ENCODE data around the gene MBNL2. TPM values are rescaled to one million over a fixed set of nuclear protein-coding genes. Genes with fewer than 3 reads are reported as not detected.

The MBNL2 gene
- total RNA-seq, 1 experiment from 2014 or later = 0.17 TPM

DNA sequence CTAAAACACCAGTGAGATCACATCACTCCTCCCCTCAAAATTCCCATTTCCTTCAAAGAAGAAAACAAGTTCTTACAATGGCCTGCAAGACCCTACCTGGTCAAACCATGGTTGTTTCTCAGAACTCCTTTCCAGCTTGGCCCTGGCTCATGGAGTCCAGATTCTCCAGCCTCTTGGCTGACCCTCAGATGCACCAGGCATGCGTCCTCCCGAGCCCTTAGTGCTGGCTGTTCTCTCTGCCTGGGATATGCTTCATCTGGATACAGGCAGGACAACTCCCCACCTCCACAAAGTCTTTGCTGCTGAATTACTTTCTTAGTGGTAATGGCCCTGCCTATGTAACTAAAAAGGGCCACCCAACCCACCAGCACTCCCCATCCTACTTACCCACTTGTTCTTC, 94.3 kb downstream of the MBNL2 start:
- Histone ChIP-seq H2BK12ac (ENCODE audit: insufficient read length, low read depth, low read length) (no peak overlapping the region), H4K91ac (ENCODE audit: insufficient read length, low read depth, low read length) (no peak overlapping the region), H3K27ac (ENCODE audit: insufficient read length, low read depth, low read length) (no peak overlapping the region), H2AFZ (ENCODE audit: low read length) (no peak overlapping the region), H3T11ph (ENCODE audit: low read length) (no peak overlapping the region), H3K23ac (ENCODE audit: insufficient read length, low read depth, low read length) (no peak overlapping the region), H3K9ac (ENCODE audit: extremely low read depth, insufficient read length, low read length) (no peak overlapping the region), H3K23me2 (ENCODE audit: insufficient read length, low read depth, low read length, poor library complexity, severe bottlenecking) (no peaks in the 10 kb centered on the region), H2BK120ac (ENCODE audit: low read depth, low read length, poor library complexity, severe bottlenecking) (no peak overlapping the region), H2BK20ac (ENCODE audit: low read depth, low read length, poor library complexity, severe bottlenecking) (no peak overlapping the region), H3K4me2 (ENCODE audit: insufficient read depth, insufficient read length, low read length) (no peak overlapping the region), H3K14ac (ENCODE audit: insufficient read depth, low read length) (no peak overlapping the region), H2BK5ac (ENCODE audit: insufficient read length, low read length) (no peak overlapping the region), H4K8ac (replicated peaks; ENCODE audit: insufficient read length, low read depth, low read length) (no peak overlapping the region), H3K56ac (ENCODE audit: insufficient read length, low read depth, low read length) (no peak overlapping the region), H2AK5ac (ENCODE audit: insufficient read length, low read length) (no peak overlapping the region), H3K4me1 (ENCODE audit: insufficient read depth, low read length) (no peaks in the 10 kb centered on the region), H3K27me3 (ENCODE audit: insufficient read depth, low read length) (no peaks in the 10 kb centered on the region), H2BK15ac (ENCODE audit: low read depth, low read length) (no peak overlapping the region), H4K5ac (ENCODE audit: insufficient read length, low read depth, low read length) (no peak overlapping the region), H3K79me2 (ENCODE audit: insufficient read depth, low read length) (no peaks in the 10 kb centered on the region), H3K9me3 (ENCODE audit: control insufficient read depth, low read depth, low read length) (no peaks in the 10 kb centered on the region), H4K20me1 (ENCODE audit: control insufficient read depth, insufficient read depth, insufficient read length) (no peaks in the 10 kb centered on the region), H3K18ac (ENCODE audit: insufficient read length, low read depth, low read length) (no peak overlapping the region), H3K79me1 (ENCODE audit: insufficient read depth, low read depth, low read length, poor library complexity, severe bottlenecking) (no peaks in the 10 kb centered on the region), H3K4ac (ENCODE audit: low read depth, low read length) (no peak overlapping the region)
- Mint-ChIP-seq H3K27ac (no peak overlapping the region), H3K36me3 (ENCODE audit: insufficient read depth in 1 of 3, low read depth in 3 of 3) (no peaks in the 10 kb centered on the region), H3K9me3 (no peaks in the 10 kb centered on the region), H3K4me1 (peaks cover 2 to 6% of the 10 kb centered on the region in 2 experiments; a peak in 3 of 4 replicates), H3K4me3 (no peak overlapping the region), H3K27me3 (ENCODE audit: low read depth) (peaks cover 4% of the 10 kb centered on the region)
- no peak for DNase-seq
- TF ChIP-seq, protein P1, sequence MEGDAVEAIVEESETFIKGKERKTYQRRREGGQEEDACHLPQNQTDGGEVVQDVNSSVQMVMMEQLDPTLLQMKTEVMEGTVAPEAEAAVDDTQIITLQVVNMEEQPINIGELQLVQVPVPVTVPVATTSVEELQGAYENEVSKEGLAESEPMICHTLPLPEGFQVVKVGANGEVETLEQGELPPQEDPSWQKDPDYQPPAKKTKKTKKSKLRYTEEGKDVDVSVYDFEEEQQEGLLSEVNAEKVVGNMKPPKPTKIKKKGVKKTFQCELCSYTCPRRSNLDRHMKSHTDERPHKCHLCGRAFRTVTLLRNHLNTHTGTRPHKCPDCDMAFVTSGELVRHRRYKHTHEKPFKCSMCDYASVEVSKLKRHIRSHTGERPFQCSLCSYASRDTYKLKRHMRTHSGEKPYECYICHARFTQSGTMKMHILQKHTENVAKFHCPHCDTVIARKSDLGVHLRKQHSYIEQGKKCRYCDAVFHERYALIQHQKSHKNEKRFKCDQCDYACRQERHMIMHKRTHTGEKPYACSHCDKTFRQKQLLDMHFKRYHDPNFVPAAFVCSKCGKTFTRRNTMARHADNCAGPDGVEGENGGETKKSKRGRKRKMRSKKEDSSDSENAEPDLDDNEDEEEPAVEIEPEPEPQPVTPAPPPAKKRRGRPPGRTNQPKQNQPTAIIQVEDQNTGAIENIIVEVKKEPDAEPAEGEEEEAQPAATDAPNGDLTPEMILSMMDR (conservative IDR thresholded peaks at IDR 0.05) = no peak
- WGBS (ENCODE audit: extremely low coverage, insufficient read length, low lambda C conversion rate) = no CpG with 5 or more reads among the region's 2 CpGs

Data from H9 (cell line).